CD14-positive monocyte (primary cell): ENCODE measurements around the gene NPC2. TPM values are rescaled to one million over a fixed set of nuclear protein-coding genes. Genes with fewer than 3 reads are reported as not detected.

Source experiments
- DNase-seq, 3 donors: peaks; one replicate each; pipeline ENCODE4 v3.0.0-alpha.2; 2011 to 2022
- H2AFZ ChIP-seq: 2 replicates; pipeline ENCODE4 v1.6.0; 2012; ENCODE audit warnings: mild to moderate bottlenecking, low read depth, low read length, inconsistent platforms; ENCODE audit not compliant: insufficient read depth, poor library complexity, severe bottlenecking
- H3K27ac ChIP-seq, 2 donors: 1 replicate in 1 of 2; 2 replicates in 1 of 2; pipeline ENCODE4 v1.5.1; 2012 to 2013; ENCODE audit warnings: low read length in 2 of 2, control low read depth in 1 of 2, inconsistent platforms in 1 of 2, low read depth in 1 of 2, mild to moderate bottlenecking in 1 of 2
- H3K27me3 ChIP-seq, 2 donors: one replicate each; pipeline versions ENCODE4 v1.6.0 to v1.6.1; 2011 to 2013; ENCODE audit warnings: low read length in 2 of 2; ENCODE audit not compliant: control insufficient read depth in 2 of 2, insufficient read depth in 2 of 2
- H3K36me3 ChIP-seq, 2 donors: replicated peaks in 1 of 2; 1 replicate in 1 of 2; 2 replicates in 1 of 2; pipeline versions ENCODE4 v1.5.1 to v1.6.1; 2012 to 2013; ENCODE audit warnings: low read length in 2 of 2, control low read depth in 1 of 2, inconsistent platforms in 1 of 2, mild to moderate bottlenecking in 1 of 2; ENCODE audit not compliant: insufficient read depth in 2 of 2, control insufficient read depth in 1 of 2
- H3K4me1 ChIP-seq, 2 donors: 1 replicate in 1 of 2; 2 replicates in 1 of 2; pipeline versions ENCODE4 v1.5.1 to v1.6.1; 2012 to 2013; ENCODE audit warnings: low read length in 2 of 2, control low read depth in 1 of 2, inconsistent platforms in 1 of 2, mild to moderate bottlenecking in 1 of 2, moderate library complexity in 1 of 2; ENCODE audit not compliant: insufficient read depth in 2 of 2, control insufficient read depth in 1 of 2
- H3K4me2 ChIP-seq: replicated peaks from 2 replicates; pipeline ENCODE3; 2012; ENCODE audit warnings: low read length, moderate library complexity, mild to moderate bottlenecking; ENCODE audit not compliant: poor library complexity, severe bottlenecking; ENCODE audit errors: extremely low read depth
- H3K4me3 ChIP-seq, 3 experiments: fragments of 200-600 bp in 1 of 3; sonication (generic) in 1 of 3; replicated peaks in 1 of 3; 1 replicate in 2 of 3; 2 replicates in 1 of 3; pipeline ENCODE4 v1.5.1; 2011 to 2013; ENCODE audit warnings: low read length in 3 of 3, mild to moderate bottlenecking in 3 of 3, control low read depth in 2 of 3, low read depth in 2 of 3, inconsistent platforms in 1 of 3, moderate library complexity in 1 of 3
- H3K79me2 ChIP-seq: 2 replicates; pipeline ENCODE4 v1.6.0; 2012; ENCODE audit warnings: mild to moderate bottlenecking, control low read depth, inconsistent platforms, low read length, moderate library complexity; ENCODE audit not compliant: insufficient read depth
- H3K9ac ChIP-seq: 2 replicates; pipeline ENCODE4 v1.6.0; 2017; ENCODE audit warnings: low read length, mild to moderate bottlenecking; ENCODE audit not compliant: insufficient read depth, poor library complexity, severe bottlenecking
- H3K9me3 ChIP-seq, 2 donors: replicated peaks in 1 of 2; 1 replicate in 1 of 2; 2 replicates in 1 of 2; pipeline versions ENCODE4 v1.5.1 to v1.6.1; 2012 to 2013; ENCODE audit warnings: low read length in 2 of 2, control low read depth in 1 of 2; ENCODE audit not compliant: control insufficient read depth in 1 of 2, insufficient read depth in 1 of 2
- H4K20me1 ChIP-seq: 2 replicates; pipeline ENCODE4 v1.6.0; 2012; ENCODE audit warnings: mild to moderate bottlenecking, low read length, control low read depth, moderate library complexity; ENCODE audit not compliant: insufficient read depth
- H3K27ac Mint-ChIP-seq, 7 donors: one replicate each; pipeline ENCODE4 v1.8.0; 2020; ENCODE audit warnings: mild to moderate bottlenecking in 7 of 7, mixed read lengths in 7 of 7, moderate library complexity in 6 of 7, inconsistent platforms in 2 of 7
- H3K27me3 Mint-ChIP-seq, 3 donors: one replicate each; pipeline ENCODE4 v1.8.0; 2021 to 2022; ENCODE audit warnings: low read depth in 3 of 3, mild to moderate bottlenecking in 3 of 3, mixed read lengths in 3 of 3, moderate library complexity in 3 of 3, inconsistent platforms in 1 of 3
- H3K36me3 Mint-ChIP-seq, 2 donors: one replicate each; pipeline ENCODE4 v1.8.0; 2020; ENCODE audit warnings: mixed read lengths in 2 of 2, inconsistent platforms in 1 of 2, mild to moderate bottlenecking in 1 of 2
- H3K4me1 Mint-ChIP-seq: one replicate; pipeline ENCODE4 v1.8.0; 2020; ENCODE audit warnings: mild to moderate bottlenecking, mixed read lengths
- H3K4me3 Mint-ChIP-seq, 2 donors: one replicate each; pipeline ENCODE4 v1.8.0; 2020; ENCODE audit warnings: mild to moderate bottlenecking in 2 of 2, mixed read lengths in 2 of 2, moderate library complexity in 1 of 2
- H3K9me3 Mint-ChIP-seq, 7 donors: one replicate each; pipeline ENCODE4 v1.8.0; 2020 to 2022; ENCODE audit warnings: mixed read lengths in 7 of 7, mild to moderate bottlenecking in 6 of 7, moderate library complexity in 6 of 7, inconsistent platforms in 2 of 7
- CTCF ChIP-seq: fragments of 200-600 bp; IDR thresholded peaks from one replicate; pipeline ENCODE4 v1.8.0; 2022; ENCODE audit warnings: antibody characterized with exemption, mild to moderate bottlenecking
- WGBS: methylation state at CpG from one replicate; pipeline ENCODE4 v1.1.5; 2013; ENCODE audit warnings: missing lambda C conversion rate; ENCODE audit not compliant: insufficient coverage; 5-methylcytosine and 5-hydroxymethylcytosine counted together
- intact Hi-C, 2 donors: fragments of 100-400 bp; cut with micrococcal nuclease; formaldehyde crosslinking; loops; one replicate each; pipeline versions ENCODE4 v1.15.0 to v1.15.1; 2023
- polyA plus RNA-seq, 3 donors: library from polyadenylated mRNA; depleted of rRNA in 1 of 3; unstranded in 2 of 3; stranded (reverse) in 1 of 3; fragments of 300-500 nt in 2 of 3; fragments of >200 nt in 1 of 3; fragmentation: Illumina TruSeq in 2 of 3; gene quantifications; 1 replicate in 2 of 3; 2 replicates in 1 of 3; pipeline ENCODE4 v1.2.3, GENCODE V29; 2012 to 2021

Gene NPC2
- polyA plus RNA-seq, 3 donors: 675 to 1,159 (median 772) TPM

- DNase-seq: no peak
- H3K27me3 ChIP-seq: no peaks in the 10 kb centered on the region
- intact Hi-C loops: no loop called here
- no peak overlapping the region for H2AFZ ChIP-seq
- H3K36me3 ChIP-seq: no peaks in the 10 kb centered on the region
- H3K4me2 ChIP-seq: no peak overlapping the region
- peak overlapping the region in 1 of 7 donors; percentile 73 for H3K27ac Mint-ChIP-seq
- H3K4me1 ChIP-seq: no peaks in the 10 kb centered on the region
- no peak overlapping the region for H3K27ac ChIP-seq
- no peak overlapping the region for H3K9ac ChIP-seq
- no peak for TF ChIP-seq CTCF
- no peaks in the 10 kb centered on the region for H4K20me1 ChIP-seq
- 84% methylated on average over 9 of the region's 10 CpGs for WGBS
- no peak overlapping the region for H3K4me3 Mint-ChIP-seq
- H3K27me3 Mint-ChIP-seq: peaks cover 0 to 8% (median 6%) of the 10 kb centered on the region in 3 donors
- H3K4me3 ChIP-seq: no peak overlapping the region
- no peaks in the 10 kb centered on the region for H3K79me2 ChIP-seq
- H3K9me3 Mint-ChIP-seq: peaks cover 0 to 3% (median 0%) of the 10 kb centered on the region in 7 donors
- no peaks in the 10 kb centered on the region for H3K9me3 ChIP-seq
- H3K36me3 Mint-ChIP-seq: no peaks in the 10 kb centered on the region
- H3K4me1 Mint-ChIP-seq: peaks cover 17% of the 10 kb centered on the region
These were observed 33.9 kb upstream of the NPC2 start for GRCh38 chr14:74526854-74527585.

DNA sequence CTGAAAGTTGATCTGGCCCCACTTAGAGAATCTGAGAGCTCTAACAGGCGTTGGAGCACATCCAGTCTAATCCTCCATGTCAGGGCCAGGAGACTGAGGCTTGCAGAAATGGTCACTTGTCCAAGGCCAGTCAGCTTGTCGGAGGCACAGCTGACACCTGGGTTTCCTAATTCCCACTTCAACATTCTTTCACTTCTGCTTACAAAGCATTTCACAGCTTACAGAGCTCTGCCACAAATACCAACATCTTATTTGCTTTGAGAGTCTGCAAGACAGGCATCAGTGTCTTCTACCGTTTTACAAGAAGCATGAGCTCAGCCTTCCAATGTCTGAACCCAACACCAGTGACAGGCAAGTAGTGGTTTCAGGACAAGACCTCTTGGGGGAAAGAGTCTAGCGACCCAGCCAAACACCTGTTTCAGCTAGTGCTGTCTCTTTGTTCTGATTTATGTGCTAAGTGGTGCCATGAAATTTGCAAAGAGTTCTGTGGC is 32.3 kb upstream of the NPC2 start:
- no peak overlapping the region for H2AFZ ChIP-seq

More for the DNA sequence above, 32.3 kb upstream of the NPC2 start:
- Histone ChIP-seq H3K79me2 (no peaks in the 10 kb centered on the region), H3K36me3 (no peaks in the 10 kb centered on the region), H3K27ac (no peak overlapping the region), H3K4me3 (no peak overlapping the region), H3K4me2 (no peak overlapping the region), H3K27me3 (no peaks in the 10 kb centered on the region), H4K20me1 (no peaks in the 10 kb centered on the region), H3K9me3 (no peaks in the 10 kb centered on the region), H3K4me1 (no peaks in the 10 kb centered on the region), H3K9ac (no peak overlapping the region)
- Mint-ChIP-seq H3K4me1 (peaks cover 9% of the 10 kb centered on the region), H3K27ac (peak overlapping the region in 1 of 7 donors; percentile 46), H3K4me3 (no peak overlapping the region), H3K27me3 (peaks cover 0 to 8% (median 6%) of the 10 kb centered on the region in 3 donors), H3K36me3 (no peaks in the 10 kb centered on the region), H3K9me3 (peaks cover 0 to 3% (median 0%) of the 10 kb centered on the region in 7 donors)
- 38% methylated on average over 4 of the region's 4 CpGs for WGBS
- intact Hi-C loops: no loop called here
- peak in 1 of 3 donors; percentile 3 for DNase-seq
- no peak for TF ChIP-seq CTCF
